ENCODE measurements around the gene COX6B1.

GRCh38 chr19:35661995-35662340 lies 13.8 kb downstream of the COX6B1 start:
- TF ChIP-seq CTCF (conservative IDR thresholded peaks at IDR 0.05; ENCODE audit: low read length) (no peak), EZH2phosphoT487 (IDR thresholded peaks at IDR 0.05; ENCODE audit: borderline replicate concordance) (no peak)
